ENCODE results near the gene GRM4. TPM values are rescaled to one million over a fixed set of nuclear protein-coding genes. Genes with fewer than 3 reads are reported as not detected.

The GRM4 gene
- polyA plus RNA-seq, 1 of the 3 experiments (the other 2 are of a cell fraction), result not detected

DNA sequence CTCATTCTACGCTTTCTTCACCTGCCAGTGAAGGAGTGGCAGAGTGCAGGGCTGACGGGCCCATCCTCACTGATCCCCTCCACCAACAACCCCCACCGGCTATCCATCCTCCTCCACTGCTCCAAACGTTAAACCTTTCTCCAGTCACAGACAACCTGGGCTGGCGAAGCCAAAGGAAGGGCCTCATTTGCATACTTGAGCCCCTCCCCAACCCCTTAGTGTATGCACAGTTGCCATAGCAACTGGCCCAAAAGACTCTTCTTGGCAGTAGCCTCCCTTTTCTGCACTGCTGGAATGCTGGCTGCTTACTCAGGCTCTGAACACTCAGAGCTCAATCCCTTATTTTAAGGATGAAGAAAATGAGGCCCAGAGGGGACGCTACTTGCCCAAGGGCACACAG, 130.3 kb downstream of the GRM4 start:
- no peak overlapping the region for H3K4me2 ChIP-seq
- no peaks in the 10 kb centered on the region for H3K9me2 ChIP-seq
- no peak overlapping the region for H3K4me3 ChIP-seq (ENCODE audit: low read depth in 2 of 2, low read length in 1 of 2)
- no peaks in the 10 kb centered on the region; a peak in 1 of 4 replicates for H3K4me1 ChIP-seq (ENCODE audit: control insufficient read depth in 1 of 2, insufficient read depth in 2 of 2, low read depth in 1 of 2, low read length in 1 of 2)
- H3K79me2 ChIP-seq (ENCODE audit: insufficient read depth), result no peaks in the 10 kb centered on the region
- TF ChIP-seq NRF1 (IDR thresholded peaks at IDR 0.05; ENCODE audit: low read depth, low read length) (no peak), SIN3A (IDR thresholded peaks at IDR 0.05; ENCODE audit: borderline replicate concordance, low read depth, low read length) (no peak), FOXJ3 (CRISPR knock-in tag; IDR thresholded peaks at IDR 0.05) (no peak), MEF2A (IDR thresholded peaks at IDR 0.05; ENCODE audit: borderline replicate concordance, low read depth) (no peak), ELF1 (IDR thresholded peaks at IDR 0.05) (no peak), TEAD4 (IDR thresholded peaks at IDR 0.05; ENCODE audit: borderline replicate concordance, insufficient read depth) (no peak)
- TF ChIP-seq, protein P1, sequence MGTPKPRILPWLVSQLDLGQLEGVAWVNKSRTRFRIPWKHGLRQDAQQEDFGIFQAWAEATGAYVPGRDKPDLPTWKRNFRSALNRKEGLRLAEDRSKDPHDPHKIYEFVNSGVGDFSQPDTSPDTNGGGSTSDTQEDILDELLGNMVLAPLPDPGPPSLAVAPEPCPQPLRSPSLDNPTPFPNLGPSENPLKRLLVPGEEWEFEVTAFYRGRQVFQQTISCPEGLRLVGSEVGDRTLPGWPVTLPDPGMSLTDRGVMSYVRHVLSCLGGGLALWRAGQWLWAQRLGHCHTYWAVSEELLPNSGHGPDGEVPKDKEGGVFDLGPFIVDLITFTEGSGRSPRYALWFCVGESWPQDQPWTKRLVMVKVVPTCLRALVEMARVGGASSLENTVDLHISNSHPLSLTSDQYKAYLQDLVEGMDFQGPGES (IDR thresholded peaks at IDR 0.05; ENCODE audit: low read depth, low read length), result no peak
- TF ChIP-seq, protein P2, sequence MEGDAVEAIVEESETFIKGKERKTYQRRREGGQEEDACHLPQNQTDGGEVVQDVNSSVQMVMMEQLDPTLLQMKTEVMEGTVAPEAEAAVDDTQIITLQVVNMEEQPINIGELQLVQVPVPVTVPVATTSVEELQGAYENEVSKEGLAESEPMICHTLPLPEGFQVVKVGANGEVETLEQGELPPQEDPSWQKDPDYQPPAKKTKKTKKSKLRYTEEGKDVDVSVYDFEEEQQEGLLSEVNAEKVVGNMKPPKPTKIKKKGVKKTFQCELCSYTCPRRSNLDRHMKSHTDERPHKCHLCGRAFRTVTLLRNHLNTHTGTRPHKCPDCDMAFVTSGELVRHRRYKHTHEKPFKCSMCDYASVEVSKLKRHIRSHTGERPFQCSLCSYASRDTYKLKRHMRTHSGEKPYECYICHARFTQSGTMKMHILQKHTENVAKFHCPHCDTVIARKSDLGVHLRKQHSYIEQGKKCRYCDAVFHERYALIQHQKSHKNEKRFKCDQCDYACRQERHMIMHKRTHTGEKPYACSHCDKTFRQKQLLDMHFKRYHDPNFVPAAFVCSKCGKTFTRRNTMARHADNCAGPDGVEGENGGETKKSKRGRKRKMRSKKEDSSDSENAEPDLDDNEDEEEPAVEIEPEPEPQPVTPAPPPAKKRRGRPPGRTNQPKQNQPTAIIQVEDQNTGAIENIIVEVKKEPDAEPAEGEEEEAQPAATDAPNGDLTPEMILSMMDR (IDR thresholded peaks at IDR 0.05), result no peak
- TF ChIP-seq, protein P3, sequence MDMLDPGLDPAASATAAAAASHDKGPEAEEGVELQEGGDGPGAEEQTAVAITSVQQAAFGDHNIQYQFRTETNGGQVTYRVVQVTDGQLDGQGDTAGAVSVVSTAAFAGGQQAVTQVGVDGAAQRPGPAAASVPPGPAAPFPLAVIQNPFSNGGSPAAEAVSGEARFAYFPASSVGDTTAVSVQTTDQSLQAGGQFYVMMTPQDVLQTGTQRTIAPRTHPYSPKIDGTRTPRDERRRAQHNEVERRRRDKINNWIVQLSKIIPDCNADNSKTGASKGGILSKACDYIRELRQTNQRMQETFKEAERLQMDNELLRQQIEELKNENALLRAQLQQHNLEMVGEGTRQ (IDR thresholded peaks at IDR 0.05; ENCODE audit: borderline replicate concordance, low read depth, low read length), result no peak
- CTCF ChIA-PET, result interaction anchor here (1.2 to 1.8 kb wide), 3 partner anchors 12 to 272 kb away, joined by 4 to 5 read pairs (median 5); no protein-coding TSS in a partner anchor
- DNase-seq, result no peak
- H3K36me3 ChIP-seq (replicated peaks in 1 of 2; ENCODE audit: control insufficient read depth in 1 of 2, insufficient read depth in 2 of 2, low read length in 1 of 2), result no peaks in the 10 kb centered on the region
- POLR2A ChIA-PET, result no interaction called here
- H4K20me1 ChIP-seq (ENCODE audit: insufficient read depth), result no peaks in the 10 kb centered on the region
- 46% methylated on average over 6 of the region's 6 CpGs for WGBS (ENCODE audit: low lambda C conversion rate)
- no peaks in the 10 kb centered on the region for H3K9me3 ChIP-seq
- H2AFZ ChIP-seq (ENCODE audit: low read depth), result no peak overlapping the region
- no peak overlapping the region for H3K9ac ChIP-seq
- peaks cover 2% of the 10 kb centered on the region; the same call in 1 of the 2 replicates for H3K27me3 ChIP-seq (ENCODE audit: insufficient read depth)
- H3K27ac ChIP-seq (ENCODE audit: low read depth in 2 of 2, low read length in 1 of 2), result no peak overlapping the region
- no peaks in the 10 kb centered on the region for H3F3A ChIP-seq (replicated peaks; ENCODE audit: insufficient read depth)

DNA sequence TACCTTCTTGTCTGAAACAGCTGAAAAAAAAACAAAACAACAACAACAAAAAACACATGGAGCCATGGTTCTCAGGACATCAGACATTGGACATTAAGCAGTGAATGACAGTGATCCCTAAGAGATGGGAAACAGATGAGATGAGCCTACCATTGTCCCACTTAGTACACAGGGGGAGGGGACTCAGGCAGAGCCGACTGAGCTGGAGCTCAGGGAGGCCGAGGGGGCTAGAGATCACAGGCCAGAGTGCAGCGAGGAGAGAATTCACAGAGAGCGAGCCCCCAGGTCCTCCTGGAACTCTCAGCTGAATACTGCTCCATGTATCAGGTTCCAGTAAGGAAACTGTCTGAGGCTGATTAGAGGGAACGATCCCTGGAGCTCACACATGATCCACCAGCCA, 134.6 kb downstream of the GRM4 start:
- Histone ChIP-seq H3K4me2 (no peak overlapping the region), H3K4me1 (ENCODE audit: control insufficient read depth in 1 of 2, insufficient read depth in 2 of 2, low read depth in 1 of 2, low read length in 1 of 2) (no peaks in the 10 kb centered on the region), H3K9ac (no peak overlapping the region), H3K9me3 (no peaks in the 10 kb centered on the region), H4K20me1 (ENCODE audit: insufficient read depth) (no peaks in the 10 kb centered on the region), H3K27ac (ENCODE audit: low read depth in 2 of 2, low read length in 1 of 2) (no peak overlapping the region), H2AFZ (ENCODE audit: low read depth) (no peak overlapping the region), H3F3A (replicated peaks; ENCODE audit: insufficient read depth) (no peaks in the 10 kb centered on the region), H3K4me3 (ENCODE audit: low read depth in 2 of 2, low read length in 1 of 2) (no peak overlapping the region), H3K79me2 (ENCODE audit: insufficient read depth) (no peaks in the 10 kb centered on the region), H3K27me3 (ENCODE audit: insufficient read depth) (peaks cover 11% of the 10 kb centered on the region), H3K9me2 (no peaks in the 10 kb centered on the region), H3K36me3 (replicated peaks in 1 of 2; ENCODE audit: control insufficient read depth in 1 of 2, insufficient read depth in 2 of 2, low read length in 1 of 2) (no peaks in the 10 kb centered on the region)
- CTCF ChIA-PET, result interaction anchor here (0.7 to 0.9 kb wide), 2 partner anchors 14 to 240 kb away, joined by 3 read pairs; no protein-coding TSS in a partner anchor
- 35% methylated on average over 5 of the region's 5 CpGs for WGBS (ENCODE audit: low lambda C conversion rate)
- no peak for DNase-seq
- POLR2A ChIA-PET, result no interaction called here
- TF ChIP-seq CHD2 (IDR thresholded peaks at IDR 0.05; ENCODE audit: low read length, partially characterized antibody) (no peak), NFIC (IDR thresholded peaks at IDR 0.05; ENCODE audit: borderline replicate concordance) (no peak), TCF12 (IDR thresholded peaks at IDR 0.05) (no peak), NRF1 (IDR thresholded peaks at IDR 0.05; ENCODE audit: low read depth, low read length) (no peak), POLR2AphosphoS5 (IDR thresholded peaks at IDR 0.05; ENCODE audit: low read depth, low read length) (no peak), GATA2 (CRISPR knock-in tag; IDR thresholded peaks at IDR 0.05) (no peak), EZH2phosphoT487 (IDR thresholded peaks at IDR 0.05; ENCODE audit: borderline replicate concordance, low read depth) (no peak), GABPA (IDR thresholded peaks at IDR 0.05; ENCODE audit: low read depth) (no peak), YY1 (IDR thresholded peaks at IDR 0.05; ENCODE audit: low read depth) (no peak), ELF1 (IDR thresholded peaks at IDR 0.05) (no peak), RFX5 (IDR thresholded peaks at IDR 0.05; ENCODE audit: low read length) (no peak), FOXM1 (IDR thresholded peaks at IDR 0.05; ENCODE audit: low read depth) (no peak), FOXJ3 (CRISPR knock-in tag; IDR thresholded peaks at IDR 0.05) (no peak)
- TF ChIP-seq, protein P4, sequence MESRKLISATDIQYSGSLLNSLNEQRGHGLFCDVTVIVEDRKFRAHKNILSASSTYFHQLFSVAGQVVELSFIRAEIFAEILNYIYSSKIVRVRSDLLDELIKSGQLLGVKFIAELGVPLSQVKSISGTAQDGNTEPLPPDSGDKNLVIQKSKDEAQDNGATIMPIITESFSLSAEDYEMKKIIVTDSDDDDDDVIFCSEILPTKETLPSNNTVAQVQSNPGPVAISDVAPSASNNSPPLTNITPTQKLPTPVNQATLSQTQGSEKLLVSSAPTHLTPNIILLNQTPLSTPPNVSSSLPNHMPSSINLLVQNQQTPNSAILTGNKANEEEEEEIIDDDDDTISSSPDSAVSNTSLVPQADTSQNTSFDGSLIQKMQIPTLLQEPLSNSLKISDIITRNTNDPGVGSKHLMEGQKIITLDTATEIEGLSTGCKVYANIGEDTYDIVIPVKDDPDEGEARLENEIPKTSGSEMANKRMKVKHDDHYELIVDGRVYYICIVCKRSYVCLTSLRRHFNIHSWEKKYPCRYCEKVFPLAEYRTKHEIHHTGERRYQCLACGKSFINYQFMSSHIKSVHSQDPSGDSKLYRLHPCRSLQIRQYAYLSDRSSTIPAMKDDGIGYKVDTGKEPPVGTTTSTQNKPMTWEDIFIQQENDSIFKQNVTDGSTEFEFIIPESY (IDR thresholded peaks at IDR 0.05; ENCODE audit: borderline replicate concordance, low read depth), result no peak
- TF ChIP-seq, protein P5, sequence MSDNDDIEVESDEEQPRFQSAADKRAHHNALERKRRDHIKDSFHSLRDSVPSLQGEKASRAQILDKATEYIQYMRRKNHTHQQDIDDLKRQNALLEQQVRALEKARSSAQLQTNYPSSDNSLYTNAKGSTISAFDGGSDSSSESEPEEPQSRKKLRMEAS (IDR thresholded peaks at IDR 0.05; ENCODE audit: low read depth), result no peak
- TF ChIP-seq, protein P6, sequence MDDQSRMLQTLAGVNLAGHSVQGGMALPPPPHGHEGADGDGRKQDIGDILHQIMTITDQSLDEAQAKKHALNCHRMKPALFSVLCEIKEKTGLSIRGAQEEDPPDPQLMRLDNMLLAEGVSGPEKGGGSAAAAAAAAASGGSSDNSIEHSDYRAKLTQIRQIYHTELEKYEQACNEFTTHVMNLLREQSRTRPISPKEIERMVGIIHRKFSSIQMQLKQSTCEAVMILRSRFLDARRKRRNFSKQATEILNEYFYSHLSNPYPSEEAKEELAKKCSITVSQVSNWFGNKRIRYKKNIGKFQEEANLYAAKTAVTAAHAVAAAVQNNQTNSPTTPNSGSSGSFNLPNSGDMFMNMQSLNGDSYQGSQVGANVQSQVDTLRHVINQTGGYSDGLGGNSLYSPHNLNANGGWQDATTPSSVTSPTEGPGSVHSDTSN (IDR thresholded peaks at IDR 0.05), result no peak

Data from SK-N-SH (cell line).